ENCODE results near the gene FUT2. TPM values are rescaled to one million over a fixed set of nuclear protein-coding genes. Genes with fewer than 3 reads are reported as not detected.
"Not testable (repeated sequence)": the region's sequence is repeated elsewhere in the genome, so short reads cannot be mapped to it uniquely, and the experiment has no call there.

FUT2 gene
- total RNA-seq, 1 donor, result not detected

DNA sequence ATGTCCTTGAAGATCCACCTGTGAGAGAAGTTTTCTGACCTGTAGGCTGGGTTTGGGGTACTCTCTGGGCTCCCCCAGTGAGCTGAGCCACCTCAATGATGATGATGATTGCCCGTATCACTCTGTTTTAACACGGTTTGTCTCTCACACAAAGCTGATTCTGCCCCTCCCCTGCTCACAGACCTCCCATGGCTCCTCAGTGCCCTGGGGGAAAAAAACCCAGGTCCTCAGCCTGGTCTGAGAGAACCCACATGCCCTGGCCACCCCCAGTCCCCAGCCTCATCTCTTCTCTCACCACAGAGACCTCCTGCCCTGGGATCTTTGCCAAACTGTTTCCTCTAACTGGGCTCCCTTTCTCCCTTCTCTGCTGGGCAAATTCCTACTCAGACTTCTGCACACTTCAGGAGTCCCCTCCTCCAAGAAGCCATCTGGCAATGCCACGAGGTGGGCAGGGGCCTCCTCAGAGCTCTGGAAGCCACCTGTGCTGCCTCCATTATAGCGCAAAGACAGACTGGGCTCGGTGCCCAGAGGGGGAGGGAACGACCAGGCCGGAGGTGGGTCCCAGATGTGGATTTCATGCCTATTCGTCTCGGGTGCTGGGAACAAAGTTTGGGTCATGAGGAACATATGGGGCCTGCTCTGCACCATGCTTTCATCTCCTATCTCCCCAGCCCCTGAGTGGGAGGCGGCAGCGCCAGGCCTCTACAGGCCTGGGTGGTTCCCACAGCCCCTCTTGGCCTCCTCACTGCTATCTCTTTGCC, 41.3 kb upstream of the FUT2 start:
- TF ChIP-seq, protein P1, sequence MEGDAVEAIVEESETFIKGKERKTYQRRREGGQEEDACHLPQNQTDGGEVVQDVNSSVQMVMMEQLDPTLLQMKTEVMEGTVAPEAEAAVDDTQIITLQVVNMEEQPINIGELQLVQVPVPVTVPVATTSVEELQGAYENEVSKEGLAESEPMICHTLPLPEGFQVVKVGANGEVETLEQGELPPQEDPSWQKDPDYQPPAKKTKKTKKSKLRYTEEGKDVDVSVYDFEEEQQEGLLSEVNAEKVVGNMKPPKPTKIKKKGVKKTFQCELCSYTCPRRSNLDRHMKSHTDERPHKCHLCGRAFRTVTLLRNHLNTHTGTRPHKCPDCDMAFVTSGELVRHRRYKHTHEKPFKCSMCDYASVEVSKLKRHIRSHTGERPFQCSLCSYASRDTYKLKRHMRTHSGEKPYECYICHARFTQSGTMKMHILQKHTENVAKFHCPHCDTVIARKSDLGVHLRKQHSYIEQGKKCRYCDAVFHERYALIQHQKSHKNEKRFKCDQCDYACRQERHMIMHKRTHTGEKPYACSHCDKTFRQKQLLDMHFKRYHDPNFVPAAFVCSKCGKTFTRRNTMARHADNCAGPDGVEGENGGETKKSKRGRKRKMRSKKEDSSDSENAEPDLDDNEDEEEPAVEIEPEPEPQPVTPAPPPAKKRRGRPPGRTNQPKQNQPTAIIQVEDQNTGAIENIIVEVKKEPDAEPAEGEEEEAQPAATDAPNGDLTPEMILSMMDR (IDR thresholded peaks at IDR 0.05; ENCODE audit: insufficient read depth, low read depth, low read length), result no peak
- peak; percentile 41 for DNase-seq (ENCODE audit: low read depth)
- H3K4me3 ChIP-seq (ENCODE audit: low read depth, low read length), result no peak overlapping the region

DNA sequence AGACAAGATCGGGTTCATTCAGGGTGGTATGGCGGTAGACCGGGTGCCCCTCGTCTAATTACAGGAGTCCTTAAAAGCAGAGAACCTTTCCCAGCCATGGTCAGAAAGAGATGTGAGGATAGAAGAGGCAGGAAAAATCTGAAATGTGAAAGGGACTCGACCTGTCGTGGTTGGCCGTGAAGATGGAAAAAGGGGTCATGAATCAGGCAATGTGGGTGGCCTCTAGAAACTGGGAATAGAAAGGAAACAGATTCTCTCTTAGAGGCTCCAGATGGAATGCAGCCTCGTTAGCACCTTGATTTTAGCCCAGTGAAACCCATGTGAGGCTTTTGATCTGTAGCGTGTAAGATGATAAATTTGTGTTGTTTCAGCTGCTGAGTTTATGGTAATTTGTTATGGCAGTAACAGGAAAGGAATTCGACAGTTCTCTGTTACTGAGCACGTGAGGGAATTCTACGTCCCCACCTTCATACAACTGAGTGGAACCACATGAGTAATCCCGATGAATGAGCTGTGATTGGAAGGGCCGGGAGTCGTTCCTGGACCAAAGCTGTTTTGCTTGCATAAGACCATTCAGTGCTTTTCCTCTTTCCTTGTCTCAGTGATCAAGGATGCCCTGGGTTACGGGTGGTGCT, 38.8 kb upstream of the FUT2 start:
- TF ChIP-seq, protein P1 (IDR thresholded peaks at IDR 0.05; ENCODE audit: insufficient read depth, low read depth, low read length), result no peak
- no peak overlapping the region for H3K4me3 ChIP-seq (ENCODE audit: low read depth, low read length)
- DNase-seq (ENCODE audit: low read depth), result peak; percentile 82

DNA sequence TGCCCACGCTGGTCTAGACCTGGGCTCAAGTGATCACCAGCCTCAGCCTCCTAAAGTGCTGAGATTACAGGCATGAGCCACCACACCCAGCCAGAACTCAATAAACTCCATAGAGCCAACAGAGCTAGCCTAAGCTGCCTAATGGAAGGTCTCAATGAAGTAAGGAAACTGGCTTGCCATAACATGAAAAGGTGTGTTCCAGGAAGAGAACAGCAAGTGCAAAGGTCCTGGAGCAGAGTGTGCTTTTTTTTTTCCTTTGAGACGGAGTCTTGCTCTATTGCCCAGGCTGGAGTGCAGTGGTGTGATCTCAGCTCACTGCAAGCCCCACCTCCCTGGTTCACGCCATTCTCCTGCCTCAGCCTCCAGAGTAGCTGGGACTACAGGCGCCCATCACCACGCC, 37.9 kb upstream of the FUT2 start:
- not testable (repeated sequence) for DNase-seq (ENCODE audit: low read depth); H3K4me3 ChIP-seq (ENCODE audit: low read depth, low read length)

DNA sequence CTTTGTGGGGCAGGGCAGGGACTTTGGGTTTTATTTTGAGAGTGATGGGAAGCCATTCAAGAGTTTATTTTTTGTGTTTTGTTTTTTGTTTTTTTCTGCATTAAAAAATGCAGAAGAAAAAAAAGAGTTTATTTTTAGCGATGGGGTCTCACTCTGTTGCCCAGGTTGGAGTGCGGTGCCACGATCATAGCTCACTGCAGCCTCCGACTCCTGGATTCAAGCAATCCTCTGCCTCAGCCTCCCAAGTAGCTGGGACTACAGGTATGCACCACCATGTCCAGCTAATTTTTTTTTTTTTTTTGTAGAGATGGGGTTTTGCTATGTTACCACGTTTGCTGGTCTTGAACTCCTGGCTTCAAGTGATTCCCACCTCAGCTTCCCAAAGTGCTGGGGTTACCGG, 37.3 kb upstream of the FUT2 start:
- H3K4me3 ChIP-seq (ENCODE audit: low read depth, low read length), result no peak overlapping the region
- TF ChIP-seq, protein P1 (IDR thresholded peaks at IDR 0.05; ENCODE audit: insufficient read depth, low read depth, low read length), result no peak
- DNase-seq (ENCODE audit: low read depth), result no peak

DNA sequence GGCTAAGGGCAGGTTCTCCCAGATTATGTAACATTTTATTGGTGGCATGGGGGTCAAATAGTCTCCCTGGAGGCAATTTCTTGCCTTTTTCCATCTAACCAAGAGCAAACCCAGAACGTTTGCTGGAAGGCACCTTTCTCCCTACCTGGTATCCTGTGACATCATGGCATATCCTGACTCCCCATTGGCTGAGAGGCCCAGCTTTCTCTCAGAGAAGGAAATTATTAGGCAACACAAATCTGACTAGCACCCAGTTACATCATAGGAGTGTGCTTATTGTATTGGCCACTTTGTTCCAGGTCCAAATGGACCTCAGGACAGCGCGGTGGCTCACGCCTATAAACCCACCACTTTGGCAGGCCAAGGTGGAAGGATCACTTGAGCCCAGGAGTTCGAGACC, 36.0 kb upstream of the FUT2 start:
- H3K4me3 ChIP-seq (ENCODE audit: low read depth, low read length), result no peak overlapping the region
- TF ChIP-seq, protein P1 (IDR thresholded peaks at IDR 0.05; ENCODE audit: insufficient read depth, low read depth, low read length), result no peak
- no peak for DNase-seq (ENCODE audit: low read depth)

DNA sequence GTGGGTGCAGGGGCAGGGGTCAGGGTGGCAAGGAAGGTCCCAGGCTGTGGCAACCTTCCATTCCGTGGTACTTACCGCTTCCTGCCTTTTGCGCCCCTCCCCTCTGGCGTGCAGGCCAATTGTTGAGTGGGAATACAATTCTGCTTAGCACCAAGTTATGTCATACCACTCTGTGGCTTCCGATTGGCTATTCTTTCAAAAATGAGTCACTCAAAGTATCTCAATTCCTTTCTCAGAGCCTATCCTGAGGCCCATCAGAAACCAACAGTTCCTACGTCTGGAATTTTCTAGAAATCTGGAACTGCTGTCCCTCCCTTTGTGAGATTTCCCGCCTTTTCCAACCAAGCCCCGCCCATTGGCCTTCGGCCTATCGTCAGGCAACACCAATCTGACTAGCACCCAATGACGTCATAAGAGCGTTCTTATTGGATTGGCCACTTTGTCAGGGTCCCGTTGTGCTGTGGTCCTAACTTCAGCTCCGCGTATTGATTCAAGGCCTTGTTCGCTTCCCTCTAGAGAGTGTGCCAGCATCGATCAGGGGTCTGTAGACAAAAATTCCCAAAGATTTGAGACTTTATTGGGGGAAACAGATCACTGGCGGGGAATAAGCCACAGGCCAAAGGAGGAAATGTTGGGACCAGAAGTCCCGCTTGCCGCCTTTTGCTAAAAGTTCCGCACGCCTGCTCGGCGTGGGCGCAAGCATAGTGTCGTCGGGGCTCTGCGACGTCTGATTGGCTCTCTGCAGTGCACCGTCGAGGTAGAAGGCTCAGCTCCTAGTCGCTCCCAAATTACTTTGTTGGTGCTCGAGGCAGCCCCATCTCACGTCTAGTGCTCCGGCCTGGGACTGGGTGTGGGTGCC, 34.7 kb upstream of the FUT2 start:
- peak; percentile 91 for DNase-seq (ENCODE audit: low read depth)
- TF ChIP-seq, protein P1 (IDR thresholded peaks at IDR 0.05; ENCODE audit: insufficient read depth, low read depth, low read length), result no peak
- H3K4me3 ChIP-seq (ENCODE audit: low read depth, low read length), result no peak overlapping the region

DNA sequence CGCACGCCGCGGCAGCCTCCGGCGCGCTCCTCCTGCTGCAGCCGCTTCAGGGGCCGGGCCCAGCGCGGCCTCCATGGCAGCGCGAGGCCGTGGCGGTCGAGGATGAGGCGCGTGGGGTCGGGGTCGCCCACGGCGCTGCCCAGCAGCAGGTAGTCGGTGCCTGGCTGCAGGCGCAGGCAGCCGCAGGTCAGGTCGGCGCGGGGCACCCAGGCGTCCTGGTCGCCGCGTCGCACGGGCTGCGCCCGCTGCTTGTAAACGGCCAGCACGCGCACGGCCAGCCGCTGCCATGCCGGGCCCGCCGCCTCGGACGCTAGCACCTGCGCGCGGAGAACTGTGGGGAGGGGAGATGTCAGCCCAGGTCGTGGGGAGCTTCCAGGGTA, 34.1 kb upstream of the FUT2 start:
- H3K4me3 ChIP-seq (ENCODE audit: low read depth, low read length), result no peak overlapping the region
- DNase-seq (ENCODE audit: low read depth), result no peak
- TF ChIP-seq, protein P1 (IDR thresholded peaks at IDR 0.05; ENCODE audit: insufficient read depth, low read depth, low read length), result no peak

All from fibroblast of villous mesenchyme (primary cell).